Hindlimb muscle (tissue), 1 donor: ENCODE data around the gene AKAP8. TPM values are rescaled to one million over a fixed set of nuclear protein-coding genes. Genes with fewer than 3 reads are reported as not detected.
"Not testable (repeated sequence)": the region's sequence is repeated elsewhere in the genome, so short reads cannot be mapped to it uniquely, and the experiment has no call there.

Source experiments
- DNase-seq: peaks from one replicate; pipeline ENCODE4 v3.0.0-alpha.2; 2013
- polyA plus RNA-seq: library from polyadenylated mRNA; unstranded; fragments of 120-200 nt; gene quantifications from one replicate; pipeline ENCODE4 v1.2.1, GENCODE V29; 2013; ENCODE audit not compliant: insufficient read length

The AKAP8 gene
- polyA plus RNA-seq = 22.1 TPM

DNA sequence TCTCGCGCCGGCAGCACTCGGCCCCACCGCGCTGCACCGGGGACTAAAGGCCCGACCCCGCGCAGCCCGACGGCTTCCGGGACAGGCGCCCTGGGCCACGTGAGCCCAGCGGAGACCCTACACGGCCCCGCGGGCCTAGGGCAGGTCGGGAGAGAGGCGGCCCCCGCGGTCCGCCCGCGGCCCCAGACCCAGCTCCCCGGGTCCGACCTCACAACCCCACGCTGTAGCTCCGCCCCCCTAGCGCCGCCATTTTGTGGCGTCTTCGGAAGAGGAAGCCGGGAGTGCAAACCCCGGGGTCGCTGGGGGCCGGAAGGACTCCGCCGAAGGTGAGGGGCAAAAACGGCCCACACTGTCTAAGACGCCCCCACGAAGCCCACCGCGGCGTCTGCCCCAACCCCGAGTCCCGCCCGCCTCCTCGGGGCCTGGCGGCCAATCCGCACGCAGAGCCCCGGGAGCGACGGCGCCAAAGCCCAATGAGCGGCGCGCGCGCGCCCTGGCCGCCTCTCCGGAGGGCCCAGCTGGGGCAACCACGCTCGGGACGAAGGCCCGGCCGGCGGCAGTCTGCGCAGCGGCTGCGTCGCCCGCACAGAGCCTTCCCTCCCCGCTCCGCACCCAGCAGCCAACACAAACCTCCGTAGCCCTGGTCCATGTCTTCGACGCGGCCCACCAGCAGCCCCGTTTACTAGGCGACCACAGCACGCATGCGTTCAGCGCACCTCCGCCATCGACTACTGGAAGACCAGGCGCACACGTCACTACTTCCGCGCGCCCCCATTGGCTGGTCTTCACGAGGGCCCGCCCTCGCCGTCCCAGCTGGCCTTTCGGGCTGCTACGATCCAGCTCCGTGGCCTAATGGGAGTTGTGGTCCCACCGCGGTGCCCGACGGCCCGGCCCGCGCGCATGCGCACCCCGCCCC lies at the start of gene AKAP8:
AKAP8 (minus strand) TSS at position 705 of the 916 bp plus-strand sequence; CDS start at position 649, 56 bp downstream.
- DNase-seq = peak; percentile 99

DNA sequence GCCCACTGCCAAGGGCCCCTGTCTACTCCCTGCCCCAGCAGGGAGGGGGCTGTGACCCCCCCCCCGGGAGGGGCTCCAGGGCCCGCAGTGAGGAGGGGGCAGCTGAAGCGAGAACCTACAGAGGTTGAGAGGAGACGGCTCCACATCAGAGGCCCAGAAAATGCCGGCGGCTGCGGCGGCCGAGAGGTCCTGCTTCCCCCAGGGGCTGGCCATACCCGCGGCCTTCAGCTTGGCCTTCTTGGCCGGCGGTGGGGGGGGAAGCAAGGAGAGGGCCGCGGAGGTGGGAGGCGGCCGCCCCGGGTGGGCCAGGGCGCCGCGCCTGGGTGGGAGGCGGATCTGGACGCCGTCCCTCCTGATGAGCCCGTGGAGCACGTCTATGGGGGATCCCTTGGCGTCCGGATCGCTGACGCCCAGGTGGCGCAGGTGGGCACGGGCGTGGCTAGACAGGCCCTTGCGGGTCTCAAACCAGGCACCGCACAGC lies 48.4 kb upstream of the AKAP8 start:
- no peak for DNase-seq

DNA sequence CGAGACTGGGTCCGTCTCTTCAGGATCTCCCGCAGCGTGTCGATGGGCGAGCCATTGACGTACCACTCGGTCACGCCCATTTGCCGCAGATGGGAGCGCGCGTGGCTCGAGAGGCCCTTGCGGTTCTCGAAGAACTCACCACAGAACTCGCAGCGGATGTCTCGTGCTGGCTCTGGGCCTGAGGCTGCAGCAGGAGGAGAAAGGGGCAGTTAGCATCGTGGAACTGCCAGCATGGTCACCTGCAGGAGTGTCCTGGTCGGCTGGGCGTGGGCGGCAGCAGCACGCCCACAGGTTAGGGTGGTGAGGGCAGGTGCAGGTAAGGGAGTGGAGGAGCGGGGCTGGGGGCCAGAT lies 47.7 kb upstream of the AKAP8 start:
- no peak for DNase-seq

DNA sequence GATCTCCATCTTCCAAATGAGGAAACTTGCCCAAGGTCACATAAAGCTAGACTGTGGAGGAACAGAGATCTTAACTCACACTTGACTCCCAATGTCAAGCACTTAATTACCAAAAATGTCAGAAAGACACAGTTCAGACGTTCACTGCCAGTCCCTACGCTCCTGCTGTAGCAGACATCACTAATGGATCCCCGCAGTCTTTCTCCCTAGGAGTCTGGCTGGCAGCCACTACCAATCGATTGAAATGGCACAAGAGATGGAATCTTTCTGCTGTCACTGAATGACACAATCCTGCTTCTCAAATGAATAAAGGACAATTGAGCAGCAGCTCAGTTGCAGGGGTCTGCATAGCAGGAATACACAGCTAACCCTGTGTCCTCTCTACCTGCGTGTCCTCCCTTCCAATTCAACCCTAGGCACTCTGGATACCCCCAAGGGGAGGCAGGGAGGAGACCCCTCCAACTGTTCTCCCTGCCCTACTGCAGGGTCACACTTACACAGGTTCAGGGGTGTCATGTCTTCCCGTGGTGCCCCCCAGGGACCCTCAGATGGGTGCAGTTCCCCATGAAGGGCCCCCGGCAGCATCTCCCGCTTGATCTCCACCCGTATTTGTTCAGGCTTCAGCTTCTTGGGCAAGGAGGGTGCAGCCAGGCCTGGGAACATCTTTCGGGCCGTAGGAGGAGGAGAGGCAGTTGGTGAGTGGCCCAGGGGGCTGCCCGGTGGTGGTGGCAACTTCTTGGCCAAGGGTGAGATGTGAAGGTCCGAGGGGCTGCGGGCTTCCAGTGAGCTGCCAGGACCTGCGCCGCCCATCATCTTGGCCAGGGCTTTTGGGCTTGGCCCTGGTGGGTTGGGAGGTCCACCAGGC lies 47.1 kb upstream of the AKAP8 start:
- no peak for DNase-seq

DNA sequence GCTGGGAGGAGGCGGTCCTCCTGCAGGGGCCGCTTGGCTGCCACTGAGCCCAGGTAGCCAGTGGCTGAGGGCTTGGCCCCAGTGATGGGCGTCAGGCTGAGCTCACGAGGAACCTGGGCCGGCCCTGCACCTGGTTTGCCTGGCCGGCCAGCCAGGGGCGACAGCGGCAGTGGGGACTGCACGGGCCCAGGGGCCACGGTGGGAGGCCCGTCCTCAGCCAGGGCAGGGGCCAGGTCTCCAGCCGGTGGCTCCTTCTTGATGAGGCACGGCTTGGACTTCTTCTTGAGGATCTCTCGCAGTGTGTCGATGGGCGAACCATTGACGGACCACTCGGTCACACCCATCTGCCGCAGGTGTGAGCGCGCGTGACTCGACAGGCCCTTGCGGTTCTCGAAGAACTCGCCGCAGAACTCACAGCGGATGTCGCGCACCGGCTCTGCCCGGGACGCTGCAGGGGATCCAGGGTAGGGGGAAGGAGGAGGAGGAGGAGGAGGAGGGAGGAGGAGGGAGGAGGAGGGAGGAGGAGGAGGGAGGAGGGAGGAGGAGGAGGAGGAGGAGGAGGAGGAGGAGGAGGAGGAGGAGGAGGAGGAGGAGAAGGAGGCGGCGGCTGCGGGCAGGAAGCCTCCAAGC lies 45.8 kb upstream of the AKAP8 start:
- no peak for DNase-seq

DNA sequence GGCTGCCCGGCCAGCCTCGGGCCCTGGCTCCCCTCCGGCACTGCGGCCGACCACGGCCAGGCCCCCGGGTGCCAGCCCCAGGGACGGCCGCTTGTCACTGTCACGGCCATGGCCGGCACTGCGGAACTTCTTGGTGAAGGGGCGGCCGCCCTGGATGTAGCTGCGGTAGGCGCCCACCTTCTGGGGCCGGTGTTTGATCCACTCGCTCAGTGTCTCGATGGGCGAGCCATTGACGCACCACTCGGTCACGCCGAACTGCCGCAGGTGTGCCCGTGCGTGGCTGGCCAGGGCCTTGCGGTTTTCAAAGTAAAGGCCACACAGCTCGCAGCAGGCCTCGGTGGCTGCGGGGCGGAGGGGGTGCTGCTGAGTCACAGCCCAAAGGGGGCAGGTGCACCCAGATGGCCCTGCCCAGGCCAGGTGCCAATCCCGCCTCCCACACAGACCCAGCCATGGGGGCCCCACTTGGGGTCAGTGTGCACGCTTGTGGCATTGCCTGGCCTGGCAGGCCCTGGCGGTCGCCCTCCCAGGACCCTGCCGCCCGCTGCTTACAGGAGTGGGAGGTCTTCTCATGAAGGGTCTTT lies 45.2 kb upstream of the AKAP8 start:
- no peak for DNase-seq

DNA sequence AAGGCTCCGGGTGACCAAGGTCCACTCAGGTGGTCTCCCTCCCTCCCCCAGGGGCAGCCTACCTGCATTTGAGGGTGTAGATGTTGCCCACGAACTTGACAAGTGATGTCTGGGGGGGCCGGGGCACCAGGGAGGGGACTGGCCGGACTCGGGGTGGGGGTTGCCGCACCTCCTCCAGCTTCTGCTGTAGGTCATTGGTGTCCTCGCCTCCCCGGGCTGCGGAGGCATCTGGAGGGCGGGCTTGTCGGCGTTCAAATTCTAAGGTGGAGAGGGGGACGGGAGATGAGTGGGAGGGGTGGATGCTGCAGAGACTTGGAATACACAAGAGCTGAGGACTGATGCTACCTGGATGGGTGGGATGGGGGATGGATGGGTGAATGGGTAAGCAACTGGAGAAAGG lies 44.5 kb upstream of the AKAP8 start:
- no peak for DNase-seq

DNA sequence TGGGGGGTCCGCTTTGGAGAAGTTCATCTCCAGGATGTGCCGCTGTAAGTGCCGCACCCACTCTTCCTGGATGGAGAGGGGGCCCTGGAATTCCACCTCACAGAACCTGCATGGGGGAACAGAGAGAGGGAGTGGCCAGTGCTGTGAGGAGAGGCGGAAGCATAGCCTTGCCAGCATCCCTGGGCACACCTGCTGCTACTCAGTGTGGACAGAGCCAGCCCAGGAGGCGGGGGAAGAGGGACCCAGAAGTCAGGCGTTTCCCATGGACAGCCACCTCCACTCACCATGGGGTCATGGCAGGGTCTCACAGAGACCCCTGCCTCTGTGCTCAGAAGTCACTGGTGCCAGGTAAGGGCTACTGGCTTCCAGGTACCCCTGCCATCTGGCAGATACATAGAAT lies 43.5 kb upstream of the AKAP8 start:
- DNase-seq = no peak

DNA sequence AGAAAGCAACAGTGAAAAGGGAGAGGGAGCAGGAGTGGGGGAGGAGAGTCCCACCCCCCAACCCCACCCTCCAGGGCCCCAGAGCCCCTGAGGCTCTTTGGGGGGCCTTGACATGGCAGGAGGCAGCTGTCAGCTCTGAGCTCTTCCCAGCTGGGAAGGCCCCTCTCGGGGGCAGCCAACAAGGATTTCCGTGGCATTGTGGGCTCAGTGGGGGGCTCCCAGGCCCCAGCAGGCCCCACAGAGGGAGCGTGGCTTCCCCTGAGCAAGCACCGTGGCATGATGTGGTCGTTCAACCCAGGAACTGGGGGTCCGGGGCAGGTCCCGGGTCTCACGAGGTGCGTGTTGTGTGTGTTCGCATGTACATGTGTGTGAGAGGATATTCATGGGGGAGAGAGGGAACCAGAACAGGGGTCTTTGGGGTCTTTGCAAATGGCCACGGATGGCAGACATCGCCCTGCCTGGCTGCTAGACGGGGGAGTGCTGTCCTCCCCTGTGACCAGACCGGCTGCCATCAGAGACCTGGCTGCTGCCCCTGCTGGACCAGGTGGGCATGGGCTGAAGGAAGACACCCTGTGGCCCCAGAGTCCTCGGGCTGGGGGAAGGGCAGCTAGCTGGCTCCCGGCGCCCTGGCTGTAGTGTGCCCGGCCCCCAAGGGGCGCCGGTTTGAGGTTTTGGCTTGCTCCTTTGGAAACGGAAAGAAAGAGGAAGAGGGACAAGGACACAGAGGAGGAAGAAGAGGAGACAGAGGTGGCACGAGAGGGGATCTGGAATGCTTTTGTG lies 42.9 kb upstream of the AKAP8 start:
- no peak for DNase-seq

DNA sequence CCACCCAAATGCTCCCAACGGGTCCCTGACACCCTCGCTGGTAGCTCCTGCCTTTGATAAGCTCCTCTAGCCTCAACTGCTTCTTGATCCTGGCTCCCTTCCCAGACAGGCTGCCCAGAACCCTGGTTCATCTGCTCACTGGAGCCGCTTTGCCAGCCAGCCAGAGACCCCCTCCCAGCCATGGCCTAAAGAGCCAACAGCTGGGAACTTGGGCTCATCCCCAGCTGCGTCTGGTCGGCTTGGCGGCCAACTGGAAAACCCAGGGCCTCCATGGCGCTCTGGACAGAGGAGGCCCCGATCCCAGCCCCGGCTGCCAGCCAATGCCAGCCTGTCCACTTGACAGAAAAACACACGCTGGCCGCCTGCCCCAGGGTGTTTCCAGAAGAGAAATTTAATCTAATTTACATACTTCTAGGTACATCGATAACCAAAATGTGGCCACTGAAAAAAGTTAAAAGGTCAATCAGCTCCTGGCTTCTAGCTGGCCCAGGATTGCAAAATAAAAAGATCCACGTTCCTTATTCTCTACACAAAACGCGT lies 42.2 kb upstream of the AKAP8 start:
- peak; percentile 56 for DNase-seq

DNA sequence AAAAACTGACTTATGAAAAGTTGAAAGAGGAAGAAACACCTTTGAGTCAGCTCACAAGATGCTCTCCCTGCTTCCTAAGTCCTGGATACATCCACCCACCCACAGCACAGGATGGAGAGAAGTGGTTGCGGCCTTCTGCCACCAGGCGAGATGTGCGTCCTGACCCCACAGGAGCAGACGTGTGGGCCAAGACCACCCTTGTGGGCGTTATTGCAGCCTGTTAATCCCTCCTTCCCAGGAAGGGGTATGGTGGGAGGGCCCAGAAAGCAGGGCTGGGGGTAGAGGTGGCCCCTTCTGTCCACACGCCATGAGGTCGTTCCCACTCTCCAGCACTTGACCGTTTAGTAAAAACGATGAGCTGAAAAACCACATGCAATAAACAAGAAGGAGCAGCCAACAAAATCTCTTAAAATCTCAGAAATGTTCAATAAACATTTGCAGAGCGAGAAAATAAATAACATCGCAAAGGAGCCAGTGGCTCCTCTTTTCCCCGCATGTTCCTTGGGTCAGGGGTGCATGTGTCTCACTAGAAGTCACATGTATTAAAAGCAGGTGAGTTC lies 41.6 kb upstream of the AKAP8 start:
- DNase-seq = no peak

DNA sequence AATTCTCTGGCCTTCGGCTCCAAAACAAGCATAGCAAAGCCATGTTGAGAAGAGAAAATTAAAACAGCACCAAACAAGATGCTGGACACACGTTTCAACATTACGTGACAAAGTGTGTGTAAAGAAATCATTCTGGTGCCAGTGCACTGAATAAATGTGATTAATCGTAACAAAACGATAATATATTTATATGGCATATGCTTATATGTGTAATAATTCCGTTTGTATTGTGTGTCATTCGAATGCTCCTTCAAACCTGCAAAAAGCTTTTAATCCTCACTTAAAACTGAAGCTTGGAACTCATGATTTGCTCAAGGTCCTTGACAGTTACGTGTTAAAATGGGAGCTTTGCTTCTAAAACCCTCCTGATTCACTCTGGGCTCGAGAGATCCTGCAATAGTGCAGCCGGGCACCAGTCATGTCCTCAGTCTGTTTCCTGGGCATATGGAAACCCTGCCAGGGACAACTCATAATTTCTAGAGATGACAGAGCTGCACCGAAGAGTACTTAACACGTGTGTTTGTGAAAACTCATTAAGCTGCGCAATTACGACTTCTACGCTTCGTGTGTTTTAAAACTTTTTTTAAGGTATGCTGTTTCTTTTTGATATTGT lies 39.9 kb upstream of the AKAP8 start:
- no peak for DNase-seq

DNA sequence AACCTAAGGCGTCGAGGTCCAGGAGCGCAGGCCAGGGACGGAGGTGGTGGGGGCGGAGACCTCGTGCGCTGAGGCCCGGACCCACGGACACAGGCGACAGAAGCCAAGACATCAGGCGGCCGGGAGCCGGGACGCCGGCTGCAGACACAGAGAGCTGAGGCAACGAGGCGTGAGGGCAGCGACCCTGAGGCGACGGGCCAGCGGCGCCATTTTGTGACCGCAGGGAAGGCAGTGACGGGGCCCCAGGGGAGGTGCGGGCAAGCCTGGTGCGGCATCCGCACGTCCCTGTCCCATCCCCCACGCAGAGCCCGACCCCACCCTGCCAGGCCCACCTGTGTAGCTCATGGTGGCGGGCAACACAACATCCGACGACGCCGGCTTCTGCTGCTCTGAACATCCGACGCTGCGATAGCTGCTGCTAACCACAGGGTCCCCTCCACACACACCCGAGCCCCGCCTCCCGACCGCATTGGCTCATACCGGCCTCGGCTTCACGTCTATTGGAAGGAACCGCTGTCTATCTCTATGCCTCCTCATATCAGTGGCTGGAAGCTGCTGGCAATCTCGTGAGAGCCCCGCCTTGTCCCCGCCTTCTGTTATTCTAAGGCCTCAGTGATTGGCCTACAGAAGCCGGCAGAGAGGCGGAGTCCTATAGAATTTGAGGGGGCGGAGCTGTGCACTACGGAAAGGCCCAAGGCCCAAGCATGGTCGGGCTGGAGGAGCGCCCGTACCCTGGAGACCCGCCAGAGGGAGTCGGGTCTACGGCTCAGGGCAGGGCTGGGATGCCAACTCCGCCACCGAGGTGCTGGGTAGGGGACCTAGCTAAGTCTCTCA lies 39.2 kb upstream of the AKAP8 start, which contains the start of gene AKAP8L:
AKAP8L (minus strand) TSS at position 410 of the 834 bp plus-strand sequence; CDS start at position 345, 65 bp downstream.
- DNase-seq = peak; percentile 99

DNA sequence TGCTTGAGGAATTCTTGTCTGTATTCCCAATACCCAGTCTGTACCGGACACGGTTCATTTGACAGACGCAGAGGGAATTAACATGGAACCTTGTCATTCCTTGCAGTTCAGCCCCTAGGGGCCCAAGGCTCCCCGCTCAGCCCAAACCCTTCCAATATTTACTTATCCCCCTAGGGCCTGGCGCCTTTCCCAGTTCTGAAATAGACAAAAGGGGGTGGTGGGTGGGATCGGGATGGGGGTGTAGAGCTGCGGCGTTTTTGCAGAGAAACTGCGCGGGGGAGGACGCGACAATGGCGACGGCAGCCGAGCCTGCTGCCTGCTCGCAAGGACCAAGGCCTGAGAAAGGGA lies 38.6 kb upstream of the AKAP8 start:
- peak; percentile 23 for DNase-seq

DNA sequence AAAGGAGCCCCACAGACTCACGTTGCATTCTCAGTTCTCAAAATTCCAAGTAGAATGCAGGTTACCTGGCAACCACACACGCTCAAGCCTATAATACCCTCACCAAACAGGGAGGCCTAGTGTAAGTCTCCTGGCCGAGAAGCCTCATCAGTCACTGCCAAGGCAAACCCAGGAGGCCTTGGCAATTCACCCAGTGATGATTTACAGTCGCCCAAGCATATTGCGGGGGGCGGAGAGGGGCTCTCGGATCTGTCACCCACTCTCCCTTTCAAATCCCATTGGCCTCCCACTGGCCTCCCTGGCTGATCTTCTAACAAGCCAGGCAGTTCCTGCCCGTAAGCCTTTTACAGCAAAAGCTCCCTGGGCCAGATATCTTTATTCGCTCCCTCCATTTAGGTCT lies 38.1 kb upstream of the AKAP8 start:
- no peak for DNase-seq

DNA sequence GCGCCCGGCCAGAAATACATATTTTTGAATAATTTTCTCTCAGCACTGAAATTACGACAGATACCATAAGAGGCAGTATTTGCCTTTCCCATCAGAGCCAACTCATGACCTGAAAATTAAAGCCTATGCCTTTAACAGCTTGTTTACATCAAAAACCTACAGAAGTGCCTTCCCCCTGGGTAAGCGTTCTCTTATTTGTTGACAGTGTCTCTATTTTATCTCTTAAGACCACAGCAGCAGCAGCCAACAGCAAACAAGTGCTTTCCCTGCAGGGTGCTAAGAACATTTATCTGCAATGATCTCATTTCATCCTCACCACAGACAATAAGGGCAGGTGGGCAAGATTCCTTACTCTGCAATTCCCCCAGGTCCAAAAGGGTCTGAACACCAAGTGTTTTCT lies 33.2 kb upstream of the AKAP8 start:
- DNase-seq = no peak

DNA sequence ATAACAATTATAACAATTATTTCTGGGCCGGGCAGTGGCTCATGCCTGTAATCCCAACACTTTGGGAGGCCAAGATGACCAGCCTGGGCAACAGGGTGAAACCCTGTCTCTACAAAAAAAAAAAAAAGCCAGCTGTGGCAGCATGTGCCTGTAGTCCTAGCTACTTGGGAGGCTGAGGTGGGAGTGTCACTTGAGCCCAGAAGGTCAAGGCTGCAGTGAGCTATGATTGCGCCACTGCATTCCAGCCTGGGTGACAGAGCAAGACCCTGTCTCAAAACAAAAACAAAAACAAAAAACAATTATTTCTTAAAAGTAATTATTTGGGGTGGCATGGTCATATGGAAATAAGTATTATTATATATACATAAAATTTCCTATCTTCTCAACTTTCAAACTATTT lies 31.8 kb upstream of the AKAP8 start:
- DNase-seq = not testable (repeated sequence)

DNA sequence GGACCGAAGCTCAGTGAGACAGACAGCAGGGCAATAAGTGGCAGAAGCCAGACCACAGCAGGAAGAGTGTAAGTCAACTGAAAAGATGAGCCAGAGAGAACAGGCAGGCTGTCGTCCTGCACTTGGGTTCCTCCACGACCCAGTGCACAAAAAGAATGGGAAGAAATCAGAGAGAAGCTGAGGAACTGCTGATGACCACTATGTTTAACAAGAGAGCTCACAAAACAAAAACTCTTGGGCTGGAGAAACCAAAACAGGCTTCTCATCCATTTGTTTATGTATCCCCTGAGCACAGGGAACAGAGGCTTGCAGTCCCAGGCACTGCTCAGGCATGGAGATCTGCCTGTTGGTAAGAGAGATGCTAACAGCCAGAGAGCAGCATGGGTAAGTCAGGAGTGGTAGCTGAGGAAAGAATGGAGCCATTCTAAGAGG lies 25.2 kb upstream of the AKAP8 start:
- DNase-seq = no peak

DNA sequence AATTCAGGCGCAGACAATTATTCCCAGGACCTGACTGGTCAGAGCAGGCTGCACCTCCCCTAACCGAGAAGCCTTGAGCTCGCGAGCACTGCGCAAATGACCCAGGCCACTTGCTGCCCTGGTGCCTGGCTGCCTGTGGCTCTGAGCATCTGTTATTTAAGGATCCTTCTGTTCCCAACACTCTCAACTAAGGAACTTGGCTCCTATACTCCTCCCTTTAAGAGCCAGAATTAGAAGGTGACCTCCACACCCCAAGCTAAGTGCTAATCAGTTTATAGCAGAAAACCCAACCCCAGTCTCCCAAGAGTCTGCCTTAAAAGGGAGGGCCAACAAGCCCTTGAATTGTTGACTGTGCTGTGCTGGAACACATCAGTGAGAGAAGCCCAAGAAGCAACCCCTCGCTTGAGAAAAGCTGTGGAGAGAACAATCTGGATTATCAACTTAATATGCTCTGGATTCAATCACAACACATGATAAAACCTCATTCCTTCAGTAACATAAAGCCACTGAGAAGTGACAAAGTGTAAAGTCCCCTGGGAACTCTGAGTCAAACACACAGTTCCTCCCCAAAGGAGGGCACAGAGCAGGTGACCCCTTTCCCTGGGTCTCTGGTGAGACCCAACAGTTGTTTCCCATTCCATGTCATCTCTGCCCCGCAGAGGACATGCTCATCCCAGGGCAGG lies 24.7 kb upstream of the AKAP8 start:
- DNase-seq = no peak
